GM12878 (cell line): ENCODE measurements around the gene METAP2.

Experiments
- BACH1 ChIP-seq: fragments of 450-650 bp; IDR thresholded peaks from 2 replicates; pipeline ENCODE4 v1.6.1; 2017; ENCODE audit warnings: mild to moderate bottlenecking, borderline replicate concordance
- BCL11A ChIP-seq: IDR thresholded peaks from 2 replicates; pipeline ENCODE4 v1.6.1; 2011; ENCODE audit warnings: low read depth, low read length
- CTCF ChIP-seq, 3 experiments: IDR thresholded peaks in 2 of 3; conservative IDR thresholded peaks in 1 of 3; 2 replicates each; pipeline ENCODE4 v1.5.1; 2011; ENCODE audit warnings: low read depth in 3 of 3, low read length in 3 of 3, mild to moderate bottlenecking in 3 of 3, control low read depth in 2 of 3, moderate library complexity in 2 of 3, inconsistent platforms in 1 of 3, mixed read lengths in 1 of 3; ENCODE audit not compliant: control insufficient read depth in 2 of 3, insufficient read depth in 1 of 3; ENCODE audit errors: extremely low read depth in 1 of 3
- EP300 ChIP-seq, 2 experiments: fragments of 150-350 bp in 1 of 2; IDR thresholded peaks; 2 replicates each; pipeline ENCODE4 v1.6.1; 2011 to 2012; ENCODE audit warnings: low read depth in 2 of 2, low read length in 2 of 2, borderline replicate concordance in 1 of 2, improper control_type of control experiment in 1 of 2, inconsistent platforms in 1 of 2; ENCODE audit not compliant: control insufficient read depth in 1 of 2
- FOS ChIP-seq: IDR thresholded peaks from 3 replicates; pipeline ENCODE4 v1.6.1; 2011; ENCODE audit warnings: borderline replicate concordance; ENCODE audit not compliant: insufficient read length; ENCODE audit errors: extremely low read depth
- FOXM1 ChIP-seq: IDR thresholded peaks from 2 replicates; pipeline ENCODE4 v1.6.1; 2012; ENCODE audit warnings: low read depth, mild to moderate bottlenecking, inconsistent platforms, low read length, moderate library complexity
- IRF5 ChIP-seq: fragments of 450-650 bp; IDR thresholded peaks from 2 replicates; pipeline ENCODE4 v1.6.1; 2017; ENCODE audit warnings: borderline replicate concordance
- MAX ChIP-seq: IDR thresholded peaks from 2 replicates; pipeline ENCODE4 v1.6.1; 2012; ENCODE audit warnings: low read depth, low read length, improper control_type of control experiment
- NFXL1 ChIP-seq: fragments of 450-650 bp; IDR thresholded peaks from 2 replicates; pipeline ENCODE4 v1.6.1; 2017; ENCODE audit warnings: antibody characterized with exemption, mild to moderate bottlenecking, borderline replicate concordance
- RAD21 ChIP-seq: IDR thresholded peaks from 2 replicates; pipeline ENCODE4 v1.6.1; 2011; ENCODE audit warnings: mild to moderate bottlenecking, low read depth, low read length, moderate library complexity; ENCODE audit not compliant: insufficient read depth
- SMC3 ChIP-seq: IDR thresholded peaks from 2 replicates; pipeline ENCODE4 v1.6.1; 2011; ENCODE audit warnings: low read length, improper control_type of control experiment, borderline replicate concordance
- ZBTB33 ChIP-seq: fragments of 450-650 bp; IDR thresholded peaks from 2 replicates; pipeline ENCODE4 v1.6.1; 2017; ENCODE audit warnings: mild to moderate bottlenecking
- ZNF274 ChIP-seq: IDR thresholded peaks from one replicate; pipeline ENCODE4 v1.8.0; 2011; ENCODE audit not compliant: insufficient read length, insufficient read depth

- TF ChIP-seq ZNF274 (no peak), EP300 (IDR thresholded peaks at IDR 0.05; ENCODE audit: borderline replicate concordance in 1 of 2, control insufficient read depth in 1 of 2, low read depth in 2 of 2, low read length in 2 of 2) (no peak), MAX (no peak), SMC3 (no peak), BCL11A (no peak), RAD21 (no peak), CTCF (IDR thresholded peaks at IDR 0.05 in 2 of 3, conservative IDR thresholded peaks at IDR 0.05 in 1 of 3; ENCODE audit: control insufficient read depth in 2 of 3, extremely low read depth in 1 of 3, insufficient read depth in 1 of 3, low read depth in 3 of 3, low read length in 3 of 3) (no peak), BACH1 (no peak), FOS (no peak), IRF5 (no peak), NFXL1 (no peak), FOXM1 (no peak), ZBTB33 (no peak)
Observed at GRCh38 chr12:95504140-95504539, 30.2 kb downstream of the METAP2 start.
